Spleen (tissue), 7 donors: ENCODE results near the gene PRELID3B.
"Not testable (repeated sequence)": the region's sequence is repeated elsewhere in the genome, so short reads cannot be mapped to it uniquely, and the experiment has no call there.

Experiments
- CTCF ChIP-seq, 11 experiments: fragments of 200-600 bp in 7 of 11; fragments of 450-650 bp in 4 of 11; sonication (generic) in 4 of 11; IDR thresholded peaks in 8 of 11; conservative IDR thresholded peaks in 3 of 11; 1 replicate in 7 of 11; 2 replicates in 4 of 11; pipeline versions ENCODE4 v1.4.0 to v1.8.0; 2016 to 2021; ENCODE audit warnings: antibody characterized with exemption in 11 of 11, inconsistent platforms in 4 of 11, mild to moderate bottlenecking in 1 of 11
- POLR2A ChIP-seq, 3 donors: fragments of 450-650 bp; IDR thresholded peaks; one replicate each; pipeline ENCODE4 v1.5.1; 2017; ENCODE audit warnings: antibody characterized with exemption in 3 of 3, mild to moderate bottlenecking in 1 of 3
- POLR2AphosphoS5 ChIP-seq, 3 donors: sonication (generic); formaldehyde crosslinking; IDR thresholded peaks; one replicate each; pipeline ENCODE4 v1.5.1; 2017; ENCODE audit warnings: antibody characterized with exemption in 3 of 3
- donor health status: DM: no; HTN: no; CAD: no; lungs with moderate emphysema.
- donor health status: DM: no; HTN: no; CAD: no.
- donor health status: DM: no; HTN: no; CAD: no.

- TF ChIP-seq CTCF (IDR thresholded peaks at IDR 0.05 in 8 of 11, conservative IDR thresholded peaks at IDR 0.05 in 3 of 11); POLR2AphosphoS5 (IDR thresholded peaks at IDR 0.05); POLR2A (IDR thresholded peaks at IDR 0.05): not testable (repeated sequence)
Observed at GRCh38 chr20:59041487-59041886, 1.1 kb downstream of the PRELID3B start.
